ENCODE results near the gene ZNF423.

- no peak for TF ChIP-seq GATA3 (IDR thresholded peaks at IDR 0.05; ENCODE audit: low read depth, low read length)
- no peak for TF ChIP-seq GATA2 (IDR thresholded peaks at IDR 0.05; ENCODE audit: low read depth, low read length)
Measured at GRCh38 chr16:49854188-49854795, 1.6 kb downstream of the ZNF423 start.

Measured in SH-SY5Y (cell line).